GM12878 (cell line): Measurements from ENCODE around the gene MYO16. TPM values are rescaled to one million over a fixed set of nuclear protein-coding genes. Genes with fewer than 3 reads are reported as not detected.

ENCODE experiments used
- ATAC-seq: fragments of 200-7000 bp; cut with Tn5 transposase; 3 replicates; pipeline ENCODE4 v1.9.1; 2020; ENCODE audit warnings: mild to moderate bottlenecking, moderate library complexity
- BruUV-seq: library from RNA; stranded (reverse); fragments of 400-500 nt; replicated peaks from 2 replicates; lab custom pipeline; 2021; lab: Mats Ljungman, UMichigan
- CTCF ChIA-PET: fragments of 300-600 bp; sonication (Branson Sonifier 250); formaldehyde crosslinking; extraction: SDS; loops from one replicate; lab custom pipeline; 2021; ENCODE audit warnings: inconsistent platforms; lab: Yijun Ruan, JAX
- POLR2A ChIA-PET: fragments of 350-600 bp; formaldehyde crosslinking; extraction: SDS; loops from one replicate; lab custom pipeline; 2021; ENCODE audit warnings: inconsistent platforms; lab: Charles Lee
- RAD21 ChIA-PET: fragments of 300-600 bp; sonication (Branson Sonifier 250); formaldehyde crosslinking; loops from one replicate; lab custom pipeline; 2023; ENCODE audit warnings: antibody characterized with exemption; ENCODE audit not compliant: unreplicated experiment; lab: Charles Lee
- SMC1A ChIA-PET: fragments of 300-600 bp; sonication (Branson Sonifier 250); formaldehyde crosslinking; loops from one replicate; lab custom pipeline; 2023; ENCODE audit not compliant: unreplicated experiment, uncharacterized antibody; lab: Charles Lee
- DNase-seq: peaks from one replicate; pipeline ENCODE4 v3.0.0-alpha.2; 2011; ENCODE audit warnings: low read depth, low spot score
- FAIRE-seq: peaks from 3 replicates; lab custom pipeline; 2011; peaks lifted over from hg19 to GRCh38; lab: Jason Lieb, UNC
- H2AFZ ChIP-seq: 2 replicates; pipeline ENCODE4 v1.6.0; 2011; ENCODE audit warnings: low read depth, low read length, control low read depth; ENCODE audit not compliant: control insufficient read depth
- H3K27ac ChIP-seq: 2 replicates; pipeline ENCODE4 v1.5.1; 2011; ENCODE audit warnings: control low read depth; ENCODE audit not compliant: control insufficient read depth, insufficient read depth
- H3K27me3 ChIP-seq, 2 experiments: replicated peaks in 1 of 2; 2 replicates each; pipeline versions ENCODE4 v1.6.0 to v1.6.1; 2011; ENCODE audit warnings: low read length in 1 of 2; ENCODE audit not compliant: control insufficient read depth in 2 of 2, insufficient read depth in 2 of 2
- H3K36me3 ChIP-seq, 2 experiments: 2 replicates each; pipeline ENCODE4 v1.5.1; 2011; ENCODE audit warnings: low read length in 1 of 2; ENCODE audit not compliant: control insufficient read depth in 2 of 2, insufficient read depth in 2 of 2
- H3K4me1 ChIP-seq: 2 replicates; pipeline ENCODE4 v1.6.1; 2011; ENCODE audit warnings: mild to moderate bottlenecking, low read length, moderate library complexity, mixed read lengths; ENCODE audit not compliant: control insufficient read depth, insufficient read depth
- H3K4me2 ChIP-seq: 2 replicates; pipeline ENCODE4 v1.6.0; 2011; ENCODE audit warnings: control low read depth; ENCODE audit not compliant: control insufficient read depth, insufficient read depth
- H3K4me3 ChIP-seq: fragments of 200-600 bp; sonication (generic); 2 replicates; pipeline ENCODE4 v1.5.1; 2016
- H3K79me2 ChIP-seq: 2 replicates; pipeline ENCODE4 v1.6.0; 2011; ENCODE audit warnings: low read length; ENCODE audit not compliant: control insufficient read depth, insufficient read depth
- H3K9ac ChIP-seq: 2 replicates; pipeline ENCODE4 v1.8.0; 2011; ENCODE audit warnings: low read length, control low read depth, mixed read lengths; ENCODE audit not compliant: control insufficient read depth, insufficient read depth
- H3K9me3 ChIP-seq: replicated peaks from 3 replicates; pipeline ENCODE4 v1.5.1; 2011; ENCODE audit warnings: mild to moderate bottlenecking, low read length; ENCODE audit not compliant: control insufficient read depth, insufficient read depth
- H4K20me1 ChIP-seq: 2 replicates; pipeline ENCODE4 v1.6.0; 2011; ENCODE audit not compliant: control insufficient read depth, insufficient read depth
- ASH2L ChIP-seq: fragments of 300-600, 200-600 bp; sonication (generic); IDR thresholded peaks from 2 replicates; pipeline ENCODE4 v1.6.1; 2017; ENCODE audit warnings: low read depth, mild to moderate bottlenecking, borderline replicate concordance
- CREM ChIP-seq: IDR thresholded peaks from 2 replicates; pipeline ENCODE4 v1.6.1; 2014; ENCODE audit warnings: antibody characterized with exemption, low read depth
- EGR1 ChIP-seq, 2 experiments: IDR thresholded peaks; 1 replicate in 1 of 2; 2 replicates in 1 of 2; pipeline ENCODE4 v1.6.1; 2011 to 2012; ENCODE audit warnings: low read depth in 2 of 2, low read length in 2 of 2, borderline replicate concordance in 1 of 2, mild to moderate bottlenecking in 1 of 2, moderate library complexity in 1 of 2
- HCFC1 ChIP-seq: fragments of 150-350 bp; IDR thresholded peaks from 2 replicates; pipeline ENCODE4 v1.6.1; 2014; ENCODE audit warnings: low read length
- LARP7 ChIP-seq: fragments of 450-650 bp; IDR thresholded peaks from 2 replicates; pipeline ENCODE4 v1.6.1; 2017; ENCODE audit warnings: mild to moderate bottlenecking
- NR2C2 ChIP-seq: IDR thresholded peaks from 2 replicates; pipeline ENCODE4 v1.6.1; 2011; ENCODE audit warnings: borderline replicate concordance, low read depth; ENCODE audit not compliant: control insufficient read depth, insufficient read length
- NR2F1 ChIP-seq: fragments of 450-650 bp; conservative IDR thresholded peaks from 2 replicates; pipeline ENCODE4 v1.6.1; 2017; ENCODE audit warnings: mild to moderate bottlenecking
- RAD51 ChIP-seq: fragments of 450-650 bp; IDR thresholded peaks from 2 replicates; pipeline ENCODE4 v1.6.1; 2016; ENCODE audit warnings: moderate library complexity, mild to moderate bottlenecking, inconsistent platforms
- RELA ChIP-seq: fragments of 450-650 bp; IDR thresholded peaks from 2 replicates; pipeline ENCODE4 v1.8.0; 2014; ENCODE audit warnings: borderline replicate concordance; ENCODE audit not compliant: partially characterized antibody
- RUNX3 ChIP-seq: IDR thresholded peaks from 2 replicates; pipeline ENCODE4 v1.6.1; 2012; ENCODE audit warnings: low read length, inconsistent platforms
- SMARCA5 ChIP-seq: fragments of 450-650 bp; IDR thresholded peaks from 2 replicates; pipeline ENCODE4 v1.6.1; 2017; ENCODE audit warnings: mild to moderate bottlenecking
- ZBTB33 ChIP-seq: fragments of 450-650 bp; IDR thresholded peaks from 2 replicates; pipeline ENCODE4 v1.6.1; 2017; ENCODE audit warnings: mild to moderate bottlenecking
- ZNF622 ChIP-seq: fragments of 450-650 bp; IDR thresholded peaks from 2 replicates; pipeline ENCODE4 v1.6.1; 2017; ENCODE audit warnings: mild to moderate bottlenecking, inconsistent platforms
- WGBS: methylation state at CpG from one replicate; pipeline ENCODE4 v1.1.6; 2016; ENCODE audit warnings: low lambda C conversion rate; ENCODE audit not compliant: insufficient replicate concordance, insufficient coverage; ENCODE audit errors: missing lambda C conversion rate; 5-methylcytosine and 5-hydroxymethylcytosine counted together
- in situ Hi-C: fragments of 300-500 bp; cut with MboI; formaldehyde crosslinking; loops from 9 replicates; pipeline ENCODE4 v1.14.3; 2018; ENCODE audit warnings: mixed read lengths
- intact Hi-C: fragments of 100-400 bp; cut with micrococcal nuclease; formaldehyde crosslinking; loops from one replicate; pipeline ENCODE4 v1.14.2; 2022; ENCODE audit not compliant: unreplicated experiment
- polyA plus RNA-seq, 11 experiments: library from polyadenylated mRNA; depleted of rRNA in 4 of 11; unstranded in 6 of 11; stranded (reverse) in 5 of 11; fragments of >200 nt; fragmentation: Nextera tagmentation in 4 of 11; fragmentation: Illumina TruSeq in 1 of 11; extraction: Ambion mirVana in 4 of 11; extraction: Trizol in 1 of 11; gene quantifications; 1 replicate in 1 of 11; 2 replicates in 10 of 11; pipeline versions ENCODE4 v1.2.1 to v1.2.3, GENCODE V29; 2011 to 2016; ENCODE audit warnings: inconsistent platforms in 2 of 11, missing spikeins in 2 of 11, low read depth in 1 of 11
- total RNA-seq, 4 experiments: library from RNA; depleted of rRNA in 3 of 4; stranded (reverse); fragments of >200 nt in 3 of 4; fragmentation: Illumina TruSeq in 1 of 4; extraction: Trizol in 1 of 4; gene quantifications; 2 replicates each; pipeline versions ENCODE4 v1.2.1 to v1.2.3, GENCODE V29; 2013 to 2021
- TF ChIP-seq, protein P1 (sequence below): fragments of 450-650 bp; IDR thresholded peaks from 2 replicates; pipeline ENCODE4 v1.6.1; 2017; ENCODE audit warnings: antibody characterized with exemption, mild to moderate bottlenecking, moderate library complexity
- TF ChIP-seq, protein P2 (sequence below): fragments of 450-650 bp; IDR thresholded peaks from 2 replicates; pipeline ENCODE4 v1.6.1; 2017; ENCODE audit warnings: low read depth, mild to moderate bottlenecking, moderate library complexity

The MYO16 gene
- total and polyA plus RNA-seq, 10 of the 15 experiments (the other 5 are each of a cell fraction or from before 2014, with no cell fraction given) = under 0.01 to 1.7 (median 0.05) TPM; not detected in 4

GRCh38 chr13:109154966-109155761 lies 525.8 kb downstream of the MYO16 start:
- H3K9me3 ChIP-seq = no peaks in the 10 kb centered on the region
- in situ Hi-C loops = loop anchor here (25.0 kb wide), 1 partner anchor 2007 kb away; no protein-coding TSS in a partner anchor
- H3K36me3 ChIP-seq = no peaks in the 10 kb centered on the region
- no peak overlapping the region for H3K4me3 ChIP-seq
- no peak overlapping the region for H3K4me2 ChIP-seq
- no peaks in the 10 kb centered on the region for H4K20me1 ChIP-seq
- CTCF ChIA-PET = interaction anchor here (1.2 to 1.4 kb wide), 2 partner anchors 9 to 10 kb away, joined by 3 to 7 read pairs; no protein-coding TSS in a partner anchor
- FAIRE-seq = no peak
- no TSS peak for BruUV-seq
- POLR2A ChIA-PET = interaction anchor here (0.6 to 0.7 kb wide), 2 partner anchors 55 to 194 kb away, joined by 4 to 7 read pairs; no protein-coding TSS in a partner anchor
- SMC1A ChIA-PET = interaction anchor here (1.0 to 1.1 kb wide), 2 partner anchors 9 to 57 kb away, joined by 3 to 6 read pairs; no protein-coding TSS in a partner anchor
- no peak overlapping the region for H2AFZ ChIP-seq
- H3K27ac ChIP-seq = no peak overlapping the region
- H3K79me2 ChIP-seq = no peaks in the 10 kb centered on the region
- TF ChIP-seq ASH2L = no peak
- TF ChIP-seq HCFC1 = no peak
- no peak for TF ChIP-seq NR2F1
- TF ChIP-seq NR2C2 = no peak
- no peak for TF ChIP-seq ZNF622
- TF ChIP-seq ZBTB33 = no peak
- no peak for TF ChIP-seq CREM
- no peak for TF ChIP-seq RUNX3
- TF ChIP-seq, protein P1, sequence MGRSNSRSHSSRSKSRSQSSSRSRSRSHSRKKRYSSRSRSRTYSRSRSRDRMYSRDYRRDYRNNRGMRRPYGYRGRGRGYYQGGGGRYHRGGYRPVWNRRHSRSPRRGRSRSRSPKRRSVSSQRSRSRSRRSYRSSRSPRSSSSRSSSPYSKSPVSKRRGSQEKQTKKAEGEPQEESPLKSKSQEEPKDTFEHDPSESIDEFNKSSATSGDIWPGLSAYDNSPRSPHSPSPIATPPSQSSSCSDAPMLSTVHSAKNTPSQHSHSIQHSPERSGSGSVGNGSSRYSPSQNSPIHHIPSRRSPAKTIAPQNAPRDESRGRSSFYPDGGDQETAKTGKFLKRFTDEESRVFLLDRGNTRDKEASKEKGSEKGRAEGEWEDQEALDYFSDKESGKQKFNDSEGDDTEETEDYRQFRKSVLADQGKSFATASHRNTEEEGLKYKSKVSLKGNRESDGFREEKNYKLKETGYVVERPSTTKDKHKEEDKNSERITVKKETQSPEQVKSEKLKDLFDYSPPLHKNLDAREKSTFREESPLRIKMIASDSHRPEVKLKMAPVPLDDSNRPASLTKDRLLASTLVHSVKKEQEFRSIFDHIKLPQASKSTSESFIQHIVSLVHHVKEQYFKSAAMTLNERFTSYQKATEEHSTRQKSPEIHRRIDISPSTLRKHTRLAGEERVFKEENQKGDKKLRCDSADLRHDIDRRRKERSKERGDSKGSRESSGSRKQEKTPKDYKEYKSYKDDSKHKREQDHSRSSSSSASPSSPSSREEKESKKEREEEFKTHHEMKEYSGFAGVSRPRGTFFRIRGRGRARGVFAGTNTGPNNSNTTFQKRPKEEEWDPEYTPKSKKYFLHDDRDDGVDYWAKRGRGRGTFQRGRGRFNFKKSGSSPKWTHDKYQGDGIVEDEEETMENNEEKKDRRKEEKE = no peak
- no peak for TF ChIP-seq RAD51
- no peak for TF ChIP-seq LARP7
- TF ChIP-seq, protein P2, sequence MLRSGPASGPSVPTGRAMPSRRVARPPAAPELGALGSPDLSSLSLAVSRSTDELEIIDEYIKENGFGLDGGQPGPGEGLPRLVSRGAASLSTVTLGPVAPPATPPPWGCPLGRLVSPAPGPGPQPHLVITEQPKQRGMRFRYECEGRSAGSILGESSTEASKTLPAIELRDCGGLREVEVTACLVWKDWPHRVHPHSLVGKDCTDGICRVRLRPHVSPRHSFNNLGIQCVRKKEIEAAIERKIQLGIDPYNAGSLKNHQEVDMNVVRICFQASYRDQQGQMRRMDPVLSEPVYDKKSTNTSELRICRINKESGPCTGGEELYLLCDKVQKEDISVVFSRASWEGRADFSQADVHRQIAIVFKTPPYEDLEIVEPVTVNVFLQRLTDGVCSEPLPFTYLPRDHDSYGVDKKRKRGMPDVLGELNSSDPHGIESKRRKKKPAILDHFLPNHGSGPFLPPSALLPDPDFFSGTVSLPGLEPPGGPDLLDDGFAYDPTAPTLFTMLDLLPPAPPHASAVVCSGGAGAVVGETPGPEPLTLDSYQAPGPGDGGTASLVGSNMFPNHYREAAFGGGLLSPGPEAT = no peak
- no peak for TF ChIP-seq SMARCA5
- TF ChIP-seq RELA = no peak
- no peak for TF ChIP-seq EGR1 (IDR thresholded peaks at IDR 0.05; ENCODE audit: borderline replicate concordance in 1 of 2, low read depth in 2 of 2, low read length in 2 of 2)
- no peak for ATAC-seq
- WGBS = 73% methylated on average over 13 of the region's 13 CpGs
- no peak overlapping the region for H3K9ac ChIP-seq
- H3K4me1 ChIP-seq = peaks cover 7% of the 10 kb centered on the region
- no peak for DNase-seq
- H3K27me3 ChIP-seq = no peaks in the 10 kb centered on the region
- RAD21 ChIA-PET = interaction anchor here (0.6 to 1.0 kb wide), 3 partner anchors 9 to 263 kb away, joined by 3 to 5 read pairs (median 3); no protein-coding TSS in a partner anchor
- intact Hi-C loops = no loop called here
